HL-60 (cell line): ENCODE measurements around the gene COMMD1.

Experiments used
- GABPA ChIP-seq: IDR thresholded peaks from 2 replicates; pipeline ENCODE4 v1.6.1; 2012; ENCODE audit warnings: low read depth
- POLR2AphosphoS5 ChIP-seq: IDR thresholded peaks from 2 replicates; pipeline ENCODE4 v1.6.1; 2012; ENCODE audit warnings: low read depth
- TF ChIP-seq, protein P1 (sequence below): IDR thresholded peaks from one replicate; pipeline ENCODE4 v1.5.1; 2011; ENCODE audit warnings: low read length, control low read depth, inconsistent platforms; ENCODE audit not compliant: insufficient read depth

DNA sequence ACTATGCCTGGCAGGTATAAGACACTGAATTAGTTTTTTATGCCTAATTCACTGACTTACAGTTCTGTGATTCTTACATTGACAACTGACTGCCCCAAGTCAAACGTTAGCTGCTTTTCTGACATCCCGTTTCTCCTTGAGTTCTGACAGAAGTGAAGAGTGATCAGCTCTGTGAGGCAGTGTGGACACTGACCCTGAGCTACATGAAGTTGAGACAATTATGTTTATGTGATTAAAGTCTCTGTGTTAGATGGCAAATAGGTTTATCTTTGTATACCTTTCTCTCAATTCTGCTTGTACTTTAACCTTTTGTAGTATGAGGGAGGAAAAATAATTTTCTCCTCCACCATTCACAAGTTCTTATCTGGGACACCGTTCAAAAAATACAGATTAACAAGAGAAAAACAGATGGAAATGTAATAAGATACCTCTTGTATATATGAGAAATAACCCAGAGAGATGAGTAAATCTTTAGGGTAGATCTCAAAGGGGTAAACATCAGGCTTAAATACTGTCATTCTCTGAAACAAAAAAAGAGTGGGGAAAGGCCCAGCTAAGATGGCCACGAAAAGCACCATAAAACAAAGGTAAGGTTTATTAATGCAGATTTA lies 205.0 kb downstream of the COMMD1 start:
- TF ChIP-seq, protein P1, sequence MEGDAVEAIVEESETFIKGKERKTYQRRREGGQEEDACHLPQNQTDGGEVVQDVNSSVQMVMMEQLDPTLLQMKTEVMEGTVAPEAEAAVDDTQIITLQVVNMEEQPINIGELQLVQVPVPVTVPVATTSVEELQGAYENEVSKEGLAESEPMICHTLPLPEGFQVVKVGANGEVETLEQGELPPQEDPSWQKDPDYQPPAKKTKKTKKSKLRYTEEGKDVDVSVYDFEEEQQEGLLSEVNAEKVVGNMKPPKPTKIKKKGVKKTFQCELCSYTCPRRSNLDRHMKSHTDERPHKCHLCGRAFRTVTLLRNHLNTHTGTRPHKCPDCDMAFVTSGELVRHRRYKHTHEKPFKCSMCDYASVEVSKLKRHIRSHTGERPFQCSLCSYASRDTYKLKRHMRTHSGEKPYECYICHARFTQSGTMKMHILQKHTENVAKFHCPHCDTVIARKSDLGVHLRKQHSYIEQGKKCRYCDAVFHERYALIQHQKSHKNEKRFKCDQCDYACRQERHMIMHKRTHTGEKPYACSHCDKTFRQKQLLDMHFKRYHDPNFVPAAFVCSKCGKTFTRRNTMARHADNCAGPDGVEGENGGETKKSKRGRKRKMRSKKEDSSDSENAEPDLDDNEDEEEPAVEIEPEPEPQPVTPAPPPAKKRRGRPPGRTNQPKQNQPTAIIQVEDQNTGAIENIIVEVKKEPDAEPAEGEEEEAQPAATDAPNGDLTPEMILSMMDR = no peak
- TF ChIP-seq POLR2AphosphoS5 (no peak), GABPA (no peak)
